ENCODE results near the gene GRAMD4. TPM values are rescaled to one million over a fixed set of nuclear protein-coding genes. Genes with fewer than 3 reads are reported as not detected.
"Not testable (repeated sequence)": the region's sequence is repeated elsewhere in the genome, so short reads cannot be mapped to it uniquely, and the experiment has no call there.

GRAMD4 gene
- total RNA-seq, 1 experiment from 2014 or later = 10.5 TPM

DNA sequence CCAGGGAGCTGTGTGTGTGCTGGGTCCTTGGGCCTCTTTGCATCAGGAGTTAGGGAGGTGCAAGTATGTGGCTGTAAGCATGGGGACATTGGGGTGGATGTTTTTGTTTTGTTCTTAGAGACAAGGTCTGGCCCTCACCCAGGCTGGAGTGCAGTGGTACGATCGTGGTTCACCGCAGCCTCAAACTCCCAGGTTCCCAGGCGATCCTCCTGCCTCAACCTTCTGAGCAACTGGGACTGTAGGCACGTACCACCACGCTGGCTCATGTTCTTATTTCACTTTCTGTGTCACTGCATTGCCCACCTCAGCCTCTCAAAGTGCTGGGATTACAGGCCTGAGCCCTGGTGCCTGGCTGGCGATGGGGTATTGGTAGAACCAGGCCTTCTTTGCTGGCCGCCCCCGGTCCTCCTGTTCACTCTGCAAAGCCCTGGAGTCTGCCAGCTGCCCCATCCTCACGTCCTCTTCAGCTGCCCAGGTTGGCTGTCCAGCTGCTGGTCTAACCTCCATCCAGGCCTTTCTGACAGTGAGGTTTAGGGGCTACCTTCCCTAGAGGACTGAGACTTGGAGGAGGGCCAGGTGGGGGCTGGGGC, 851 bp upstream of the GRAMD4 start:
- no peak for DNase-seq (ENCODE audit: low read depth)

DNA sequence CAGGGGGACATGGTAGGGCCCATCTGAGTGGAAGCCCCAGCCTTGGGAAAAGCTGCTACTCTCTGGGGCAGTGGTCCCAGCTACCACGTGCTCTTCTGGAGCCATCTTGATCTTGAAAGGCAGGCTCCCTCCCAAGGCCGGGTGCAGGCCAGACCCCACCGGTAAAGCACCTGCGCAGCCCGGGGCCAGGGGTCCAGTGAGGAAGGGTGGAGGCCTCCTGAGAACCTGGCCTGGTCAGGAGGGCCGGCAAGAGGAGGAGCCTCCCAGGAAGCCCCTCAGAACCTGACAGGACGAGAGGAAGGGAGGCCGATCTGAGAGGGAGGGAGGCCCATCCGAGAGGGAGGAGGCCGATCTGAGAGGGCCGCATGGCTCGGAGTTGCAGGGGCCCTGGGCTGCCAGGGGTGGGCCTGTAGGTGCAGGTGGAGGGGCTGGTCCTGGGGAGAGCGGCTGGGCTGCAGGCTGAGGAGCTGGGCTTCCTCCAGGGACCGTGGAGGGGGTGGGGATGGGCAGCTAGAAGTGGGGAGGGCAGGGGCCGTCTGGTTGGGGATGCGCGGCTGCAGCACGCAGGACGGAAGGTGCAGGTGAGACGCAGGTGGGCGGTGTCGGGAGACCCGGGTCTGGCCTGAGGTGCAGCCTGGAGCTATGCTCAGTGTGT, 529 bp downstream of the GRAMD4 start:
- no peak for DNase-seq (ENCODE audit: low read depth)

DNA sequence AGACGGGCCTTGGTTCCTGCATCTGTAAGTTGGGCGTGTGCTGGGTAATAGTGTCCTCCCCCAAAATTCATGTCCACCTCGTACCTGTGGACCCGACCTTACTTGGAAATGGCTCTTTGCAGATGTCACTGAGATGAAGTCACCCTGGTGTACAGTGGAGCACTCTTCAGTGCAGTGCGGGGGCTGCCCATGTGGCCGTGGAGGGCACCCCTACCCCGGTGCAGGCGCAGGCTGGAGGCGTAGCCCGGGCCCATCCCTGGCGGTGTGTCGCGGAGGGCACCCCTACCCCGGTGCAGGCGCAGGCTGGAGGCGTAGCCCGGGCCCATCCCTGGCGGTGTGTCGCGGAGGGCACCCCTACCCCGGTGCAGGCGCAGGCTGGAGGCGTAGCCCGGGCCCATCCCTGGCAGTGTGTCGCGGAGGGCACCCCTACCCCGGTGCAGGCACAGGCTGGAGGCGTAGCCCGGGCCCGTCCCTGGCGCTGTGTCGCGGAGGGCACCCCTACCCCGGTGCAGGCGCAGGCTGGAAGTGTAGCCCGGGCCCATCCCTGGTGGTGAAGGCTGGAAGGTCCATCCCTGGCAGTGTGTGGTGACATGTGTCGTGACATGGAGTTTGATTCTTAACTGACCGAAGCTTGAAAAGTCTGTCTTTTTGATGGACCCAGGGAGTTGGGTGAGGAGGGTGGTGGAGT, 1.2 kb downstream of the GRAMD4 start:
- not testable (repeated sequence) for DNase-seq (ENCODE audit: low read depth)

GRCh38 chr22:46622081-46622521, 1.9 kb downstream of the GRAMD4 start:
- DNase-seq (ENCODE audit: low read depth) = no peak

DNA sequence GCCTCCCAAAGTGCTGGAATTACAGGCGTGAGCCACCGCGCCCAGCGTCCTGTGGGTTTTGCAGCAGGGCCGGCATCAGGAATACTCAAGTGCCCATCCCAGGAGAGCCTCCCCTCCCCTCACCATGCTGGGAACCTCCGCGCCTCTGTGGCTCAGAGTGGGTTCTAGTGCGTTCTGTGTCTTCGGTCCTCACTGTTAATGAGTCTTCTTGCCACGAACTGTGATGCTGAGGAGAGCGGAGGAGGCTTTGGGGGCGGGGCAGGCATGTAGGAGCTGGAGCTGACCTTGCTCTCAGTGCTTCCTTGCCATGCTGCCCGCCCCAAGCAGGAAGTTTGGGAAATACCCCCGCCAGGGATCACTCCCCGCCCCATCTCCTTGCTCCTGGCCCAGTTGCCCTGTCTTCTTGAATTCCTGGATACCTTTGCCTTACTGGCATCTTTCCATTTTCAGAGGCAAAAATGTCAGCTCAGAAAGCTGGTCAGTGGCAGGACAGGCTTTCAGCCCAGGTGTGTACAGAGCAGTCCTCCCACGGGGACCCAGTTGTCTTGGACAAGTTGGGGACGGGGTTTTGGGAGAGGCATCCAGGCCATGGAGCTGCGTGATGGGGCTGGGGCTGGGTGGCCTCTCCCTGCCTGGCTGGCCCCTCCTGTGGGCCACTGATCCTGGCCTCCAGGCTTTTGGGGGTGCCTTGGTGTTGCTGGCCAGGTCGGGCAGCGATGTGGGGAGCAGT, 5.1 kb downstream of the GRAMD4 start:
- no peak for DNase-seq (ENCODE audit: low read depth)

- DNase-seq (ENCODE audit: low read depth) = no peak
Measured at GRCh38 chr22:46625843-46626349, 5.7 kb downstream of the GRAMD4 start.

GRCh38 chr22:46626356-46626755, 6.2 kb downstream of the GRAMD4 start:
- no peak for DNase-seq (ENCODE audit: low read depth)

DNA sequence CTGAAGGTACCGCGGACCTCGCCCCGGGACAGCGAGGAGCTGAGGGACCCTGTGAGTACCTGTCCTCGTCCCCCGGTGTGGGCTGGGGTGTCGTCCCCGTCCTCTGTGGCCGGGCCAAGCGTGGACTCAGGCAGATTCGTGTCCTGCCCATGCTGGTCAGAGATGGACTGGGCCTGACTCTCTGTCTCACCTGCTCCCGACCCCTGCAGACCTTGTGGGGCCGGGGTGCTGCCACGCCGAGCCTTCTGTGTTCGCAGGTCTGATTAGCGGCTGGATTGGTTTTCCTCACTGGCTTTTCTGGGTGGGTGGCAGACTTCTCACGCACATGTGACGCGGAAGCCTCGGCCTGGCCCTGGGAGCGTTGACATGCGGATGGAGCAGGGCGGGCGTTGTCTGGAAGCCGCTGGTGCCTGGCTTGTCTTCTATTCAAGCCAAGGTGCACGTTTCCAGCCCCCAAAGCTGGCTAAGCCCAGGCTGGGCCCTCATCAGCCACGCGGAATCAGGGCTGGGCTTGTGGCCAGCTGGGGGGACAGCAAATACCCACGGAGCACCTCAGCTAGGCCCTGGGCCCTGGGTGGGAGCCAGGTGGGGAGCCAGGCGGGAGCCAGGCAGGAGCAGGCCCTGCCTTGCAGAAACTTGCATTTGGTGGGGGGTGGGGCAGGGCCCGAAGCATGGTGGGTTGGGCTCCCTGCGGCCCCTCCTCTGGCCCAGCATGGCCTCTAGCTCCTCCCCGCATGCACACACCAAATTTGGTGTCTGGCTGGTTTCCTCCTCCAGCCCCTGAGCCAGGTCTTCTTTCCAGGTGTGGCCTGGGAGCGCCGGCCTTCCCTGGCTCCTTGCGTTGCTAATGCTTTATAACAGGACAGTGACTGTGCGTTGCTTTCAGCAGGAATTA, 7.0 kb downstream of the GRAMD4 start:
- DNase-seq (ENCODE audit: low read depth) = no peak

DNA sequence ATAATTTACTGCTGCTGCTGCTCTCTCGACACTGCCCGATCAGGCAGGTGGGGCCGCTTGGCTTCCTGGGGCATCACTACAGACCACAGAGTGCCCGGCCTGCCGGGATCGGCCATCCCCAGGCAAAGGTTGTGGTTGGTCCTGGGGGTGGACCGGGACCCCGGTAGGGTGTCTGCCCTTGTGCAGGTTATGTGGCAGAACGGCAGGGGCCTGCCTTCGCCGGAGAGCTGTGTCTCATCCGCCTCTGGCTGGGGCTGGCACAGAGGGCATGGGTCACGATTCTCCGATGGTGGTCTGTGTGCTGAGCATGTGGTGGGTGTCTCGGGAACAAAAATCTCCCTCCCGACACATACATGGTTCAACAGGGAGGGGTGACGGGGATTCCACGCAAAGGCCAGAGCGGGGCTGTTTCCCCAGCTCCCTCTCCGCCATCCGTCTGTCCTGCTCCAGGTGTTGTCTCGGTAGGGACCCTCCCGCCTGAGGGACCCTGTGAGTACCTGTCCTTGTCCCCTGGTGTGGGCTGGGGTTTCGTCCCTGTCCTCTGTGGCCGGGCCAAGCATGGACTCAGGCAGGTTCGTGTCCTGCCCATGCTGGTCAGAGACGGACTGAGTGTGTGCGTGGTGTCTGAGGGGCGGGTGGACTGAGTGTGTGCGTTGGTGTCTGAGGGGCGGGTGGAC, 7.8 kb downstream of the GRAMD4 start:
- DNase-seq (ENCODE audit: low read depth) = no peak

DNA sequence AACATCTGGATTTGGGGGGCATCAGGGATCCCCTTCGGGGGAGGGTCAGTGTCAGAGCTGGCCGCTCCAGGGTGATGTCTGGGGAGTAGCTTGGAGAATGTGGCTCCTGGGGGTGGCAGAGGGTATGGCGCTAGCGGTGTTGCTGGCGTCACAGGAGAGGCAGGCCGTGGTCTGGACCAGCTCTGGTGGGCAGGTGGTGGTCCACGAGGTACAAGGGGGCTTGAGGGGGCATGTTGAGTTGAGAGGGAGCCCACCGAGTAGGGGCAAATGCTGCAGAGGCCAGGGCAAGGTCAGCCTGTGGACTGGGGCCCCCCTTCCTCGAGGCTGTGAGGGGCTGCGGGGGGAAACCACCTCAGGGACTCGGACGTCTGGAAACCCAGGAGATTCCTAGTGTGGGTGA, 8.6 kb downstream of the GRAMD4 start:
- DNase-seq (ENCODE audit: low read depth) = no peak

DNA sequence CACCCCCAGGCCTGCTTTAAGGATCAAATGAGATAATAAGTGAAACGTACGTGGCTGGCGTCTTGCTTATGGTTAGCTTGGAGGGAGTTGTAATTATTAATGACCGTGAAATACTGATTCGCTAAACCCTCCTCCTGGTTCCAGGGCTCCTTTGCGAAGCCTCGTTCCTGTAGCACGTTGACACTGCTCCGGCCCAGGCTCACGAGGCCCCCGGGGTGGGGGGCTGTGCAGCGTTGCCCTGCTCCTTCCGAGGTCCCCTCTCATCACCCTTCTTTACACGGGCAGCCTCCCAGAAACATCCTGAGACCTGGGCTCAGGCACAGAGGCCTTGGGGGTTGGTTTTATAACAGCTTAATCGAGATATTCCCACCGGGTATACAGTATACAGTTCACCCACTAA, 9.1 kb downstream of the GRAMD4 start:
- DNase-seq (ENCODE audit: low read depth) = no peak

DNA sequence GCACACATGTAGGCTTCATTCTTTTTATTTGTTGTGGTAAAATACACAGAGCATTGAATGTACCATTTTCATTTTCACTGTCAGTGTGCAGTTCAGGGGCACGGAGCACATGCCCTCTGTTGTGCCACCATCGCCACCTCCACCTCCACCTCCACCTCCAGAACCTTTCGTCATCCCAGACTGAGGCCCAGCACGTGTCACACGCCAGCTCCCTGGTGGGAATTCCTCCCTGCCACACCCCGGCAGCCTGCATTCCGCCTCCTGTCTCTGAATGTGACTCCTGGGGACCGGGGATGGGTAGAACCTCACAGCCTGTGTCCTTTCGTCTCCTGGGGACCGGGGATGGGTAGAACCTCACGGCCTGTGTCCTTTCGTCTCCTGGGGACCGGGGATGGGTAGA, 10.9 kb downstream of the GRAMD4 start:
- DNase-seq (ENCODE audit: low read depth) = no peak

GRCh38 chr22:46632646-46633249, 12.6 kb downstream of the GRAMD4 start:
- no peak for DNase-seq (ENCODE audit: low read depth)

DNA sequence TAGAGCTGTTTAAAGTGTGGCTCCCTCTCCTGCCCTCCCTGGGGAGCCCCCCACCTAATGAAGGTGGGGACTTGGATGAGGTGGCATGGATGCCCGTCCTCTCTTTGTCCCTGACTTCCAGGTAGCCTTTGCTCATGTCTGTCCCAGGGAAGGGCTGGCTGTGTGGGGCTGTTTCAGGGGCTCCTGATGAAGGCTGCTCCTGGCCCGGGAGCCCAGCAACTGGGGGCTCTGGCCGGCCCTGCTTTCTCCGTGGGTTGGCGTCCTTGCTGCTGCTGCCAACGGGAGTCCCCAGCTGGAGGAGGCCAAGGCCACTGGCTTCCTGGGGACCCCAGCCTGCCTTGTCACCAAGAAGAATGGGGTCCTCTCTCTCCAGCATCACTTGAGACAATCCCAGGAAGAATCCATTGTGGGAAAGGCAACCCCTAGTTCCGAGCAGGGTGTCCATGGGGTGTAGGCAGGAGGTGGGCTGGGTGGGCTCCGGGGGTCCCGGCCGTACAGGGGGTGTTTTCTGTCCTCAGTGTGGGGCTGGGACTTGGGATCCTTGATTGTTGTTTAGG, 13.2 kb downstream of the GRAMD4 start:
- no peak for DNase-seq (ENCODE audit: low read depth)

DNA sequence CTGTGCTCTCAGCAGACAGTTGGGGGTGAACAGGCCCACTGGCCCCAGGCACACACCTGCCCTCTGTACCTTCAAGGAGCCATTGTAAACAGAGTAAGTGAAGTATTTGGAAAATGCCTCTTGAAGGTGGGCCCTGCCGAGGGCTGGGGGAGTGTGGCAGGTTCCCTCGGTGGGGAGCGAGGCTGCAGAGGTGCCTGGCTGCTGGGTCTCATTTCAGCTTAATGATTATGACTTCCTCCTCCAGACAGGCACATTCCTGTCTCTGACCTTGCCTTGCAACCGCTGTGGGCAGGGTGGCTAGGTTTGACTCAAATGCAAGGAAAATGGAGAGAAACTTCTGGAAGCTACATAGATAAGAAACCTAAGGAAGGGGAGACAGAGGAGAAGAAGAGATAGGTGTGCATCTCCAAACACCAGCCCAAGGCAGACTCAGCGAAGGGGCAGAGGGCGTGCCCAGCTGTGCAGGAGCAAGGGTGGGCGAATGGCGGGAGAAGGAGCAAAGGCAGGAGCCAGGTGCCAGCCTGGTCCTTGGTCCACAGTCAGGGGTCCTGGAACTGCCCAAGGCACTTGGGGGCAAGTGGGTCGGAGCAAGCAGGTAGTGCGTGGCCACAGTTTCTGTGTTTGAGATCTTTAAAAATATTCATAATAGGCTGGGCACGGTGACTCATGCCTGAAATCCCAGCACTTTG, 14.0 kb downstream of the GRAMD4 start:
- no peak for DNase-seq (ENCODE audit: low read depth)

- DNase-seq (ENCODE audit: low read depth) = not testable (repeated sequence)
Measured at GRCh38 chr22:46634973-46635685, 14.9 kb downstream of the GRAMD4 start.

- no peak for DNase-seq (ENCODE audit: low read depth)
Measured at GRCh38 chr22:46635756-46636155, 15.6 kb downstream of the GRAMD4 start.

- DNase-seq (ENCODE audit: low read depth) = no peak
Measured at GRCh38 chr22:46636221-46637002, 16.2 kb downstream of the GRAMD4 start.
